Smooth muscle cell of trachea (primary cell): ENCODE data around the gene DCP1B. TPM values are rescaled to one million over a fixed set of nuclear protein-coding genes. Genes with fewer than 3 reads are reported as not detected.

Source experiments
- total RNA-seq: library from RNA; depleted of rRNA; stranded (reverse); fragments of >200 nt; gene quantifications from 2 replicates; pipeline ENCODE4 v1.2.1, GENCODE V29; 2014

The DCP1B gene
- 10.5 and 17.2 TPM in 2 replicates for total RNA-seq

DNA sequence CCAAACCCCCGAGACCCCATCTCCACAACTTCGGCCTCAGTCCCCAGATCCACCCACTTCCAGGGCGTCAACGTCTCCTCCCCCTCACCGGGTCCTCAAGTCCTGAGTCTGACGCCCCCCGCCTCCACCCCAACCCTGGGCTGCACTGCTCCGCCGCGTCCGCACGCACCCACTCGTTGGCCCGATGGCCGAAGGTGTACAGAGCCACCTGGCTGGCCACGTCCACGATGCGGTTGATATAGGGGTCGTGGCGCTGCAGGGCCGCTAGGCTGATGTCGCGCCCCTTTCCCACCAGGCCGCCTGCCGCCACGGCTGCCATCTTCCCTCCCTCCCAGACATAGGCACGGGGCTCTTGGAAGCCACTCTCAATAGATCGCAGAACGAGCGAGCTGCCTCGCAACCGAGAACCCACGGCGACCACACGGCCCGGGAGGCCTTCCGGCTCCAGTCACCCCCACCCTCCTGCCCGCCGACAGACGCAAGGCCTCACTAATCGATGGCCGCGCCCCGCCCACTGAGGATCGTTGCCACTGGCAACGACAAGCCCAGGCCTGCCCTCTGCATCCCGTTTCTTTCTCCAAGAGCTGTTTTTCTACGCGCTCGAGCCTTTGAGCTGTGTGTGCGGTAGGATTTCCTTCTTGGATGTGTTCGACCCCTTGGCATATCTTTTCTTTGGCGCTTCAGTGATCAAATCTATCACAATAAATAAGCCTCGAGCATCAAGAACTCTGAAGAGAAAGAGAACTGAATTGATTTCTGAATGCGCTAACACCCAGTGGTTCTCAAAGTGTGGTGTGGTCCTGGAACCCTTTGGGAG lies at the start of gene DCP1B:
Gene DCP1B, minus strand, starts transcription at position 345 of the 817 bp plus-strand sequence. Its CDS starts 26 bp downstream, at position 319.

DNA sequence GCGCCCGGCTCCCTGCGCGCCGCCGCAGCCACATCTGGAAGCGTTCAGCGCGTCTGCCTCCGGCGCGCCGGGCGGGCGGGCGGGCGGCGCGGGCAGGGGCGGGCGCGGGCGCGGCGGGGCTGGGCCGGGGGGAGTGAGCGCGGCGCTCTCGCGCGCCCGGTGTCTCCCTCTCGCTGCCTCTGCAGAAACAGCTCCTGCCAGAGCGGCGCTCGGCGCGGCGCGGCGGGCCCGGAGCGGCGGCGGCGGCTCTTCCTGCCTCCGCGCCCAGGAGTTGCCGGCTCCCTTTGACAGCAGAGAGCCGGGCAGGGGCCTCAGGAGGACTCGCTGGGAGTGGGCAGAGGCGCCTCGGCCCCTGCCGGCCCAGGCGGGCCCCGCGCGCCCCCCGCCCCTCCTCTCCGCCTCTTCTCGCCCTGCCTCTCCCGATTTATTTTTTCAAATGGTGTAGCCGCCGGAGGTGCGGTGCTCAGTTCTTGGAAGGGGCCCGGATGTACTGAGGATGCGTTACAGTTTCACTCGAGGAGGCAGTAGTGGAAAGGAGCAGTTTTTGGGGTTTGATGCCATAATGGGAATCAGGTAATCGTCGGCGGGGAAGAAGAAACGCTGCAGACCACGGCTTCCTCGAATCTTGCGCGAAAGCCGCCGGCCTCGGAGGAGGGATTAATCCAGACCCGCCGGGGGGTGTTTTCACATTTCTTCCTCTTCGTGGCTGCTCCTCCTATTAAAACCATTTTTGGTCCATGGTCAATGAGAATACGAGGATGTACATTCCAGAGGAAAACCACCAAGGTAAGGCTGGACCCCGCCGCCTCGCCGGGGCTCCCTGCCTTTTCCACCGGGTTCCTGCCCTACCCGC lies 48.8 kb upstream of the DCP1B start, which contains the start of gene CACNA1C:
Gene CACNA1C, plus strand, starts transcription at position 162 of the 853 bp plus-strand sequence. Its CDS starts 576 bp downstream, at position 738.

DNA sequence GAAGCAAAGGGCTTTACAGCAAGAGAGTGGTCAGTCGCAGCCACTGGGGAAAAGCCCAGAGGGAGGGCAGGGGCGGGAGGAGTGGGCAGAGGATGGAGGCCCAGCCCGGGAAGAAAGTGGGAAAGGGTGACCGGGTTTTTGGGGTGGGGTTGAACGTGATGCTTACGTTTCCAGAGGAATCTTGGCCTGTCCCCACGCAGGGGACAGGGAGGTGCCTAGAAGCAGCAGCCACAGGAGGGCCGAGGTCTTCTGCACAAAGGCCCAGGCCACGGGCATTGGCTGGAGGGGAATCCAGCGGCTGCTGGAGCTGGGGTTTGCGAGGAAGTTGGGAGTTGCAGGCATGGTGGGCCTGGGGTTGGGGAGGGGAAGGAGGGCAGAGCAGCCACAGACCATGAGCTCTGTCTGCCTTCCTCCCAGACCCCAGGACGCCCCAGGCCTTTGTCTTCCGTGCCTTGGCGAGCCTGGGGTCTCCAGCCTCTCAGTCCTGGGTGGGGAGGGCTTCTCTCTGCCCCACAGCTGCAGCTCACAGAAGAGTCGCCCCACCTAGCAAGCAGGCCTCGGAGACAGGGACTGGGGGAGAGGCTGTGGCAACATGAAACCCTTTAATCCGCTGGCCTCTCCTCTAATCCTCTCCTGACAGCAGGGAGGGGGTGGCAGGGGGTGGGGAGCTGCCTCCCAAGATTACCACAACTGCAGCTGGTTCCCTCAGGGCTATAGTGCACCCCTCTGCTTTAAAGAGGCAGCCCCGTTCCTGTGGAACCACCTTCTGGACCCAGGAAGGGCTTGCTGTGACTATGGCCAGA lies 86.0 kb downstream of the DCP1B start, which contains the start of gene CACNA2D4:
Gene CACNA2D4, minus strand, starts transcription at position 572 of the 803 bp plus-strand sequence. Its CDS starts 179 bp downstream, at position 393.

Other genes with a start within 250 kb of the DCP1B start
- gene LRTM2, start 183.9 kb downstream of the DCP1B start, total RNA-seq = not detected in 2 replicates
- 0.87 and 1.5 TPM in 2 replicates for gene CACNA2D4, start 85.8 kb downstream of the DCP1B start, total RNA-seq
- gene CACNA1C, start 48.5 kb upstream of the DCP1B start, total RNA-seq = 9.2 and 28.1 TPM in 2 replicates